Ammon's horn (tissue), 1 donor: ENCODE results near the gene ZBTB24.

Source experiments
- DNase-seq: peaks from one replicate; pipeline ENCODE4 v3.0.0-alpha.2; 2016; ENCODE audit warnings: low spot score

The ZBTB24 gene

GRCh38 chr6:109451376-109451775 is 31.6 kb downstream of the ZBTB24 start:
- no peak for DNase-seq

GRCh38 chr6:109450801-109451200 is 32.2 kb downstream of the ZBTB24 start:
- DNase-seq, result no peak

- DNase-seq, result no peak
These were observed 33.0 kb downstream of the ZBTB24 start for GRCh38 chr6:109449795-109450673.

- DNase-seq, result no peak
These were observed 33.8 kb downstream of the ZBTB24 start for GRCh38 chr6:109449064-109449794.

GRCh38 chr6:109448615-109449014 is 34.4 kb downstream of the ZBTB24 start:
- DNase-seq, result no peak

GRCh38 chr6:109447878-109448555 is 35.0 kb downstream of the ZBTB24 start:
- no peak for DNase-seq

- no peak for DNase-seq
These were observed 35.9 kb downstream of the ZBTB24 start for GRCh38 chr6:109447087-109447486.

GRCh38 chr6:109446541-109446940 is 36.5 kb downstream of the ZBTB24 start:
- no peak for DNase-seq

- no peak for DNase-seq
These were observed 36.9 kb downstream of the ZBTB24 start for GRCh38 chr6:109446072-109446471.

- DNase-seq, result no peak
These were observed 37.6 kb downstream of the ZBTB24 start for GRCh38 chr6:109445382-109445781.

- DNase-seq, result no peak
These were observed 39.5 kb downstream of the ZBTB24 start for GRCh38 chr6:109443425-109443950.

- DNase-seq, result no peak
These were observed 40.6 kb downstream of the ZBTB24 start for GRCh38 chr6:109442393-109442924.

GRCh38 chr6:109441069-109441816 is 41.8 kb downstream of the ZBTB24 start:
- DNase-seq, result peak; percentile 50

GRCh38 chr6:109440331-109441068 is 42.5 kb downstream of the ZBTB24 start, which contains the start of the genes PPIL6 and SMPD2:
TSS of gene PPIL6 (minus strand) at chr6:109440628. CDS start at chr6:109440590, 38 bp downstream.
TSS of gene SMPD2 (plus strand) at chr6:109440724. CDS start at chr6:109441122, 398 bp downstream.
- peak; percentile 82 for DNase-seq

- DNase-seq, result no peak
These were observed 47.0 kb downstream of the ZBTB24 start for GRCh38 chr6:109436041-109436440.

- DNase-seq, result no peak
These were observed 48.6 kb downstream of the ZBTB24 start for GRCh38 chr6:109434456-109434855.

GRCh38 chr6:109429496-109429895 is 53.5 kb downstream of the ZBTB24 start:
- DNase-seq, result no peak

- no peak for DNase-seq
These were observed 54.0 kb downstream of the ZBTB24 start for GRCh38 chr6:109428889-109429477.

- DNase-seq, result no peak
These were observed 58.1 kb downstream of the ZBTB24 start for GRCh38 chr6:109424946-109425345.

GRCh38 chr6:109421184-109421583 is 61.8 kb downstream of the ZBTB24 start:
- DNase-seq, result no peak
